Transverse colon (tissue), 3 donors: ENCODE data around the gene RASL10A.

Source experiments
- POLR2A ChIP-seq: fragments of 450-650 bp; IDR thresholded peaks from one replicate; pipeline ENCODE4 v1.6.1; 2016; ENCODE audit warnings: antibody characterized with exemption, mild to moderate bottlenecking, moderate library complexity
- TF ChIP-seq, protein P1 (sequence below), 5 experiments: fragments of 200-600 bp in 3 of 5; fragments of 450-650 bp in 2 of 5; sonication (generic) in 3 of 5; IDR thresholded peaks; 1 replicate in 2 of 5; 2 replicates in 3 of 5; pipeline ENCODE4 v1.5.1; 2016 to 2017; ENCODE audit warnings: antibody characterized with exemption in 5 of 5, inconsistent platforms in 3 of 5, mild to moderate bottlenecking in 2 of 5, moderate library complexity in 1 of 5

DNA sequence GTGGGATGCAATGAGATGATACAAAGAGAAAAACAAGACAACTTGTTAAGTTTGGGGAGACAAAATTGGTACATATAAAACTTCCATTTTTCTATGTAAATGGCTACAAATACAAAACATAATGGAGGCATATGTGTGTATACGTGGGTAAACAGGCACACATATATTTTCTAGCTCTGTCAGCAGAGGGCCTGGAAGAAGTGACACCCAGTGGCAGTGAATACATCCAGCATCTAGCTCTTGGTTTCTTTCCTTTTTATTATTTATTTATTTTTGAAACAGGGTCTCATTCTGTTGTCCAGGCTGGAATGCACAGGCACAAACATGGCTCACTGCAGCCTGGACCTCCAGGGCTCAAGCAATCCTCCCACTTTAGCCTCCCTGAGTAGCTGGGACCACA lies 5.0 kb upstream of the RASL10A start:
- TF ChIP-seq, protein P1, sequence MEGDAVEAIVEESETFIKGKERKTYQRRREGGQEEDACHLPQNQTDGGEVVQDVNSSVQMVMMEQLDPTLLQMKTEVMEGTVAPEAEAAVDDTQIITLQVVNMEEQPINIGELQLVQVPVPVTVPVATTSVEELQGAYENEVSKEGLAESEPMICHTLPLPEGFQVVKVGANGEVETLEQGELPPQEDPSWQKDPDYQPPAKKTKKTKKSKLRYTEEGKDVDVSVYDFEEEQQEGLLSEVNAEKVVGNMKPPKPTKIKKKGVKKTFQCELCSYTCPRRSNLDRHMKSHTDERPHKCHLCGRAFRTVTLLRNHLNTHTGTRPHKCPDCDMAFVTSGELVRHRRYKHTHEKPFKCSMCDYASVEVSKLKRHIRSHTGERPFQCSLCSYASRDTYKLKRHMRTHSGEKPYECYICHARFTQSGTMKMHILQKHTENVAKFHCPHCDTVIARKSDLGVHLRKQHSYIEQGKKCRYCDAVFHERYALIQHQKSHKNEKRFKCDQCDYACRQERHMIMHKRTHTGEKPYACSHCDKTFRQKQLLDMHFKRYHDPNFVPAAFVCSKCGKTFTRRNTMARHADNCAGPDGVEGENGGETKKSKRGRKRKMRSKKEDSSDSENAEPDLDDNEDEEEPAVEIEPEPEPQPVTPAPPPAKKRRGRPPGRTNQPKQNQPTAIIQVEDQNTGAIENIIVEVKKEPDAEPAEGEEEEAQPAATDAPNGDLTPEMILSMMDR (IDR thresholded peaks at IDR 0.05) = no peak
- no peak for TF ChIP-seq POLR2A
